Transverse colon (tissue), 4 donors: ENCODE data around the gene HSPA6. TPM values are rescaled to one million over a fixed set of nuclear protein-coding genes. Genes with fewer than 3 reads are reported as not detected.
"Not testable (repeated sequence)": the region's sequence is repeated elsewhere in the genome, so short reads cannot be mapped to it uniquely, and the experiment has no call there.

Experiments
- DNase-seq: peaks from one replicate; pipeline ENCODE4 v3.0.0-alpha.2; 2019
- H3K27ac ChIP-seq, 4 donors: fragments of 200-600 bp; sonication (generic); 2 replicates each; pipeline ENCODE4 v1.5.1; 2016 to 2018; ENCODE audit warnings: inconsistent platforms in 4 of 4
- H3K27me3 ChIP-seq: fragments of 200-600 bp; sonication (generic); 2 replicates; pipeline ENCODE4 v1.5.1; 2017; ENCODE audit warnings: inconsistent platforms
- H3K36me3 ChIP-seq, 4 donors: fragments of 200-600 bp; sonication (generic); 2 replicates each; pipeline ENCODE4 v1.5.1; 2017 to 2019; ENCODE audit warnings: inconsistent platforms in 4 of 4
- H3K4me1 ChIP-seq, 4 donors: fragments of 200-600 bp; sonication (generic); 2 replicates each; pipeline ENCODE4 v1.5.1; 2017 to 2020; ENCODE audit warnings: inconsistent platforms in 4 of 4
- H3K4me3 ChIP-seq, 4 donors: fragments of 200-600 bp; sonication (generic); 1 replicate in 1 of 4; 2 replicates in 3 of 4; pipeline versions ENCODE4 v1.5.1 to v1.6.1; 2017 to 2019; ENCODE audit warnings: inconsistent platforms in 4 of 4
- H3K9me3 ChIP-seq, 2 donors: fragments of 200-600 bp; sonication (generic); 2 replicates each; pipeline ENCODE4 v1.5.1; 2017 to 2019; ENCODE audit warnings: inconsistent platforms in 2 of 2
- EP300 ChIP-seq: sonication (generic); formaldehyde crosslinking; IDR thresholded peaks from one replicate; pipeline ENCODE4 v1.6.1; 2017; ENCODE audit warnings: antibody characterized with exemption, low read depth
- POLR2A ChIP-seq: fragments of 450-650 bp; IDR thresholded peaks from one replicate; pipeline ENCODE4 v1.6.1; 2016; ENCODE audit warnings: antibody characterized with exemption, mild to moderate bottlenecking, moderate library complexity
- POLR2AphosphoS5 ChIP-seq, 3 donors: sonication (generic); formaldehyde crosslinking; IDR thresholded peaks; one replicate each; pipeline ENCODE4 v1.6.1; 2016; ENCODE audit warnings: antibody characterized with exemption in 3 of 3
- WGBS, 2 donors: methylation state at CpG; one replicate each; pipeline ENCODE4 v1.1.5; 2018; ENCODE audit warnings: low coverage in 1 of 2; 5-methylcytosine and 5-hydroxymethylcytosine counted together
- in situ Hi-C, 4 donors: fragments of 200-750 bp; cut with MboI; loops; one replicate each; pipeline versions ENCODE4 v1.15.0 to v1.15.1; 2017; ENCODE audit warnings: low sequenced_read_pairs in 3 of 4, low pct_ligation_motif_present in 1 of 4, low pct_unique_long_range_greater_than_20kb in 1 of 4
- intact Hi-C: fragments of 100-400 bp; cut with DNase I; formaldehyde crosslinking; loops from one replicate; pipeline ENCODE4 v1.15.1; 2023; ENCODE audit warnings: low total_unique reads
- total RNA-seq, 4 donors: library from RNA; depleted of rRNA; stranded (reverse); fragments of >200 nt; gene quantifications; one replicate each; pipeline ENCODE4 v1.1.0, GENCODE V29; 2016

Gene HSPA6
- total RNA-seq, 4 donors from 2014 or later: 0.82 to 2.2 (median 1.6) TPM; not detected in 1

DNA sequence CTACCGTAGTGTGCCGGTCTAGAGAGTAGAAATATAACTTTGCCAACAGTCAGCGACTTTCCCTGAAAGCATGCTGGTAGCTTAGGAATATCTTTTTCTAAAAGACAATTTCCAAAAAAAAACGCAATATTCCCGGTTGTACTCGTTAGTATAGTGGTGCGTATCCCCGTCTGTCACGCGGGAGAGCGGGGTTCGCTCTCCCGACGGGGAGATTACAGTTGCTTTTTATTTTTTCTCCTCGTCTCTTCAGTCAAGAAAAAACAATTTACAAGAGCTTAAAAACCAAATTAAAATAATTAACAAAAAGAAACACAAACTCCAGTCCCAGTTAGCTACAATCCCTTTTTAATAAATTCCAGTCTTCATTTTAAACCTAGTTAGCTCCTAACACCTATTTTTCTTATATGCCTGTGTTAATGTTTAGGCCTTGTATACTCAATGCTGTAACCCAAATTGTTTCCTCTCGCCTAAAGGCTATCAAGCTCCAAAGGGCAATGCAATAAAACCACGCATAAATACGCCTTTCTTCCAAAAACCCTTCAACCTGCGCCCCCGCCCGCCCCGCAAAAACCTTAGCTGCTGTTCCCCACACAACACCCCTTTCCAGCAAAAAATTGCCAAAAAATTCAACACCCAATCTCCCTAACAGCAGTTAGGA lies 7.8 kb downstream of the HSPA6 start:
- peak overlapping the region; percentile 37 to 95 (median 70) for H3K27ac ChIP-seq
- H3K4me3 ChIP-seq: peak overlapping the region in 1 of 4 donors; percentile 87
- H3K36me3 ChIP-seq: no peaks in the 10 kb centered on the region
- peaks cover 0 to 23% (median 14%) of the 10 kb centered on the region in 4 donors for H3K4me1 ChIP-seq
- intact Hi-C loops (no loop called here), in situ Hi-C loops (no loop called here)
- H3K27me3 ChIP-seq: peaks cover 15% of the 10 kb centered on the region
- WGBS, 2 donors: 63% methylated on average over 22 of the region's 22 CpGs
- no peak for DNase-seq
- H3K9me3 ChIP-seq: no peaks in the 10 kb centered on the region
- TF ChIP-seq POLR2A (no peak), EP300 (no peak)

DNA sequence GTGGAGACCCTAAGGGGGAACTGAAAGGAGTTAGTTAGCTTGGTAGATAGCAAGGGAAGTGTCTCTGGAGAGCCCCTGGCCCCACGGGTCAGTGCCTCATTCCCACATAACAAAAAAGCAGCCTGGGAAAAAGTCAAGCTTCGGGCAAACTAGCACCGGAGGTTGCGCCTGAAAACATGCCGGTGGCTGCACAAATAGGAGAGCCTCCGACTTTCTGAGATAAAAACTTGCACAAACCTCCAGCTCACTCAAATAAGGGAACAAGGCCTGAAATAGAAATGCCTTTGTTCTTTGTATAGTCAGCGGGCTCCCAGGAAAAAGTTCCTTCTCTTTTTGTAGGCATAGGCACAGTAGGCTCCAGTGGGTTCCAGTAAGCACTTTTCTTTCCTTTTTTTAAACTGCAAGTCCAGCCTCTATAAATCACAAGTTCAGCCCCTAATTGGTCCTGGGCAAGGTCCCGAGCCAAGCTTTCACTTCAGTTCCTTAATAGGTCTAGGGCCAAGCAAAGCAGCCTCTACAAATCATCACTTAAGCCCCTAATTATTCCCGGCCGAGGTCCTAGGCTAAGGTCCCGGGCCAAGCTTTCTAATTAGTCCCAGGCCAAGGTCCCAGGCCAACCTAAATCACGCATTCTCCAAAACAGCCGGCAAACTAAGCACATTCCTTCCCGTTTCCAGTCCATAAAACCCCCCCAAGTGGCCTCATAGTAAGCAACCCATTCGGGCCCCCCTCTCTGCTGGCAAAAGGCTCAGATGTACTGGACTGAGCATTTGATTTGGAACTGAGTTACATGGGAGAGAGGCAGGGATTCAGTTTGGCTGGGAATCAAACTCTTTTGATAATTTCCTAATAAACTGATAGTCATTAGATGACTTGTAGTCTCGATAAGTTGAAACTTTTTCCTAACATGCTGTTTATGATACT lies 8.6 kb downstream of the HSPA6 start:
- H3K4me3 ChIP-seq, intact Hi-C loops, H3K9me3 ChIP-seq, DNase-seq, in situ Hi-C loops, H3K36me3 ChIP-seq: not testable (repeated sequence)
- 21 to 39% methylated on average over 2 to 15 of the region's 16 CpGs for WGBS, 2 donors
- H3K27me3 ChIP-seq: peaks cover 15% of the 10 kb centered on the region
- peak overlapping the region; percentile 11 to 87 (median 45) for H3K27ac ChIP-seq
- H3K4me1 ChIP-seq: peaks cover 0 to 23% (median 14%) of the 10 kb centered on the region in 4 donors
- peak in 1 of 3 donors; percentile 30 for TF ChIP-seq POLR2AphosphoS5 (IDR thresholded peaks at IDR 0.05)

DNA sequence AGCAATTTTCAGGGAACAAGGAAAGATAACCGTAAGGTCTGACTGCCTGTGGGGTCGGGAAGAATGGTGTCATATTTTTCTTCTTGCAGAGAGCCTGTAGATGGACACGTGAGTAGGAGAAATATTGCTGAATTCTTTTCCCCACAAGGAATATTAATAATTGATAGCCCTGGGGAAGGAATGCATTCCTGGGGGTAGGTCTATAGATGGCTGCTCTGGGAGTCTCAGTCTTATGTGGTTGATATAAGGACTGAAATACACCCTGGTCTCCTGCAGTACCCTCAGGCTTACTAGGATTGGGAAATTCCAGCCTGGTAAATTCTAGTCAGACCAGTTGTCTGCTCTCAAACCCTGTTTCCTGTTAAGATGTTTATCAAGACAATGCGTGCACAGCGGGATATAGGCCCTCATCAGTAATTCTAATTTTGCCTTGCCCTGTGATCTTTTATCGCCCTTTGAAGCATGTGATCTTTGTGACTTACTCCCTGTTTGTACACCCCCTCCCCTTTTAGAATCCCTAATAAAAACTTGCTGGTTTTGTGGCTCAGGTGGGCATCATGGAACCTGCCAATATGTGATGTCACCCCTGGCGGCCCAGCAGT lies 12.8 kb downstream of the HSPA6 start:
- H3K9me3 ChIP-seq, H3K36me3 ChIP-seq, H3K4me3 ChIP-seq, DNase-seq, intact Hi-C loops, H3K27ac ChIP-seq, in situ Hi-C loops: not testable (repeated sequence)
- Histone ChIP-seq H3K27me3 (peaks cover 18% of the 10 kb centered on the region), H3K4me1 (peaks cover 0 to 17% (median 4%) of the 10 kb centered on the region in 4 donors)
- 80 to 84% methylated on average over 4 to 7 of the region's 7 CpGs for WGBS, 2 donors

DNA sequence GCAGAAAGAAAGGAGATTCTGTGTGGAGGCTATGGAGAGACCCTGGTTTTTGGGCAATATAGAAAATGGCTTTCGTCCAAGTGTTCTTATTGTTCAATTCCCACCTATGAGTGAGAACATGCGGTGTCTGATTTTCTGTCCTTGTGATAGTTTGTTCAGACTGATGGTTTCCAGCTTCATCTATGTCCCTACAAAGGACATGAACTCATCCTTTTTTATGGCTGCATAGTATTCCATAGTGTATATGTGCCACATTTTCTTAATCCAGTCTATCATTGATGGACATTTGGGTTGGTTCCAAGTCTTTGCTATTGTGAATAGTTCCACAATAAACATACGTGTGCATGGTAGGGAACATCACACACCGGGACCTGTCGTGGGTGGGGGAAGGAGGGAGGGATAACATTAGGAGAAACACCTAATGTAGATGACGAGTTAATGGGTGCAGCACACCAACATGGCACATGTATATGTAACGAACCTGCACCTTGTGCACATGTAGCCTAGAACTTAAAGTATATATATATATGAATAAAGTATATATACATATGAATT lies 14.7 kb downstream of the HSPA6 start:
- Histone ChIP-seq H3K4me3 (peak overlapping the region in 1 of 4 donors; percentile 52), H3K27me3 (peaks cover 11% of the 10 kb centered on the region)
- intact Hi-C loops, in situ Hi-C loops, H3K9me3 ChIP-seq, H3K4me1 ChIP-seq, DNase-seq, H3K27ac ChIP-seq, H3K36me3 ChIP-seq: not testable (repeated sequence)
- WGBS, 2 donors: 85 to 87% methylated on average over 7 of the region's 7 CpGs

- intact Hi-C loops, H3K4me1 ChIP-seq, H3K36me3 ChIP-seq, in situ Hi-C loops, H3K9me3 ChIP-seq: not testable (repeated sequence)
- H3K27ac ChIP-seq: peak overlapping the region; percentile 31 to 66 (median 44)
- 7 to 16% methylated on average over 14 to 41 of the region's 41 CpGs for WGBS, 2 donors
- peak in 1 of 3 donors; percentile 27 for TF ChIP-seq POLR2AphosphoS5 (IDR thresholded peaks at IDR 0.05)
- DNase-seq: peak; percentile 74
- H3K4me3 ChIP-seq: peak overlapping the region; percentile 10 to 52 (median 20)
- peaks cover 11% of the 10 kb centered on the region for H3K27me3 ChIP-seq
Observed at GRCh38 chr1:161539731-161540569, 15.6 kb downstream of the HSPA6 start.

- H3K36me3 ChIP-seq, H3K9me3 ChIP-seq, H3K4me1 ChIP-seq, intact Hi-C loops, DNase-seq, in situ Hi-C loops: not testable (repeated sequence)
- Histone ChIP-seq H3K4me3 (peak overlapping the region in 2 of 4 donors; percentile 26 to 52), H3K27ac (peak overlapping the region; percentile 29 to 66 (median 44)), H3K27me3 (peaks cover 11% of the 10 kb centered on the region)
- 42 to 65% methylated on average over 9 to 10 of the region's 10 CpGs for WGBS, 2 donors
Observed at GRCh38 chr1:161540570-161540960, 16.2 kb downstream of the HSPA6 start.

- H3K4me3 ChIP-seq, H3K9me3 ChIP-seq, intact Hi-C loops, DNase-seq, H3K36me3 ChIP-seq, H3K4me1 ChIP-seq, in situ Hi-C loops, H3K27ac ChIP-seq: not testable (repeated sequence)
- peaks cover 11% of the 10 kb centered on the region for H3K27me3 ChIP-seq
- WGBS, 2 donors: 60 to 62% methylated on average over 2 to 5 of the region's 5 CpGs
Observed at GRCh38 chr1:161542091-161542559, 17.8 kb downstream of the HSPA6 start.

- H3K27me3 ChIP-seq: peaks cover 11% of the 10 kb centered on the region
- H3K4me1 ChIP-seq, H3K36me3 ChIP-seq, H3K9me3 ChIP-seq, in situ Hi-C loops, H3K27ac ChIP-seq, DNase-seq, H3K4me3 ChIP-seq, intact Hi-C loops: not testable (repeated sequence)
- 83 to 89% methylated on average over 1 of the region's 1 CpG for WGBS, 2 donors
Observed at GRCh38 chr1:161543125-161543524, 18.8 kb downstream of the HSPA6 start.
